GM12875 (cell line): ENCODE measurements around the gene FUCA1.
A peak's percentile ranks its signal among the peaks of the same experiment; 100 is the strongest.

Source experiments
- H3K4me3 ChIP-seq: one replicate; pipeline ENCODE4 v1.5.1; 2011; ENCODE audit warnings: low read depth, low read length, control low read depth
- CTCF ChIP-seq: IDR thresholded peaks from 2 replicates; pipeline ENCODE4 v1.5.1; 2011; ENCODE audit warnings: low read depth, mild to moderate bottlenecking, control low read depth, inconsistent platforms, low read length, moderate library complexity, borderline replicate concordance; ENCODE audit not compliant: insufficient read depth

Gene FUCA1

GRCh38 chr1:23867895-23868556 is at the start of gene FUCA1:
FUCA1 (minus strand) TSS chr1:23868290; CDS start chr1:23868286, 4 bp downstream.
- H3K4me3 ChIP-seq, result peak within 1 kb of the TSS; percentile 97
- TF ChIP-seq CTCF, result peak; percentile 93

DNA sequence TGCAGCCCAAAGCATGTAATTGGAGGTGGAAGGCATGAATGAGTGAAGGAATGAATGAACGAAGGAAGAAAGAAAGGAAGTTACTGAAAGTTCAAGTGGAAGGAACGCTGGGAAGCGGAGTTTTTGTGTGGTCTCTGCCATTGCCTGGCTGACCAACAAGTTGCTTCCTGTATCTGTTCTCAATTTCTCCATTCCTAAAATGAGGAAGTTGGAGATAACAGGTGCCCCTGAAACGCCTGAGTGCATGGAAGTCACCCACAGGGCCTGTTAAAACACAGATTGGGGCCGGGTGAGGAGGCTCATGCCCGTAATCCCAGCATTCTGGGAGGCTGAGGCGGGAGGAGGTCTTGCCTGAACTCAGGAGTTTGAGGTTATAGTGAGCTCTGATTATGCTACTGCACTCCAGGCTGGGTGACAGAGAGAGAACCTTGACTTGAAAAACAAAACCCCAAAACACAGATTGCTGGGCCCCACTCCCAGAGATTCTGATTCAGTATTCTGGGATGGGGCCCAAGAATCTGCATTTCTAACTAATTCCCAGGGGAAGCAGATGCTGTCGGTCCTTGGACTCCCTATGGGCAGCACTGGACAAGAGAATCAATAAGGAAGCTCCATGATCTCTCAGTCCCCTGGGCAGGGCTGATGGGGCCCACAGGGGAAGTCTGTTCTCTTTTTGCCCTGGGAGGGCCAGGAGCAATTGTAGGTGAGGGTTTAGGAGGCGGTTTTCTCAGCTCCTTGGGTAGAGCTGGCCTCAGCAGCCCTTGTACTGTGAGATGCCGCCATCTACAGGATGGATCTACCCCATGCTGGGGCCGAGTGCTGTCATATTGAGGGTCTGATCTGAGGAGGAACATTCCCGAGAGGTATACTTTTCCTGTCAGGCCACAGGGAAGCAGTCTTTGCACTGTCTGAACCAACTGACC is 48.4 kb upstream of the FUCA1 start:
- peak overlapping the region; percentile 11 for H3K4me3 ChIP-seq
- peak; percentile 83 for TF ChIP-seq CTCF

DNA sequence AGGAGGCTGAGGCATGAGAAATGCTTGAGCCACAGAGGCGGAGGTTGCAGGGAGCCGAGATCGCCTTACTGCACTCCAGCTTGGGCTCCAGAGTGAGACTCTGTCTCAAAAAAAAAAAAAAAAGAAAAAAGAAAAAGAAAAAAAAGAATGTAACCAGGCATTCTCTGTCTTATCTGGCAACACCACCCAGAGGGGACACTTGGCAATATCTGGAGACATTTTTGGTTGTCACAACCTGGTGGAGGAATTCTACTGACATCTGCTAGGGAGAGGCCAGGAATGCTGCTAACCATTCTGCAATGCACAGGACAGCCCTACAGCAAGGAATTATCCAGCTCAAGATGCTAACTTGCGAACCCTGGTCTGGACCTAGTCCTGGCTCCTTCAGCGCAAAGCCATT is 47.4 kb upstream of the FUCA1 start:
- no peak for TF ChIP-seq CTCF
- no peak overlapping the region for H3K4me3 ChIP-seq

DNA sequence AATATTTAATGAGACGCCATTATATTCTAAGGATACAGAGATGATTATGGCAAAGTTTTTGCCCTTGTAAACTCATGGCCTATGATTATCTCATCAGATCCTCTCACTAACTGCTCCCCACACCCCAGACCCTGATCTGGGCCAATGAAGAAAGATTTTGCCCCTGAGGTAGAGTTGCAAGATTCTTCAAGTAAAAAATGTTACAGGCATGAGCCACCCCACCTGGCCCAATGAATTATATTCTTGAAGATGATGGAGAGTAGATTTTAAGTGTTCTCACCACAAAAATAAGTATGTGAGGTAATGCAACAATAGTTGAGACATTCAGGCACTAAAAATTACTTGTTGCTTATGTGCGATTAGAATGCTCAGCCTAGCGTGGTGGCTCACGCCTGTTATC is 46.8 kb upstream of the FUCA1 start:
- TF ChIP-seq CTCF, result no peak
- no peak overlapping the region for H3K4me3 ChIP-seq

GRCh38 chr1:23913212-23913880 is 45.3 kb upstream of the FUCA1 start, which contains the start of gene CNR2:
CNR2 (minus strand) TSS chr1:23913362; CDS start chr1:23875617, 37,745 bp downstream.
- peak within 1 kb of the TSS; percentile 67 for H3K4me3 ChIP-seq

DNA sequence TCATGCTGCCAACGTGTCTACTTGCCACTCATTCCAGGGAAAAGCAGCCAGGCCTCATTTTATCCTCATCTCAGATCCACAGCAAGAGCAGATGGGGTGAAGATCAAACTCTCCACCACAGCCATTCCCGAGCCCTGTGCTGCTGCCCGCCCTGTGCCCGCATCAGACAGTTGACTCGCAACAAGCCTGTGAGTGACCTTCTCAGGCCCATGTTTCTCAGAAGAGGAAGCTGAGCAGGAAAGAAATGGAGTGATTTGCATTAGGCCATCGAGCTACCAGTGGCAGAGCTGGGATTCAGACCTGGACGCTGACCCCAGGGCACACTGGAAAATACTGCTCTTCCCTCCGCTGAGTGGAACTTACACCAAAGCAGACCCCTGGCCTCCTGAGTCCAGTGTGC is 43.8 kb upstream of the FUCA1 start:
- TF ChIP-seq CTCF, result no peak
- H3K4me3 ChIP-seq, result peak overlapping the region; percentile 67

More at GRCh38 chr1:23913212-23913880, 45.3 kb upstream of the FUCA1 start, which contains the start of gene CNR2:
- TF ChIP-seq CTCF, result no peak
